Neural crest cell (in vitro differentiated cells): ENCODE data around the gene ARHGAP26. TPM values are rescaled to one million over a fixed set of nuclear protein-coding genes. Genes with fewer than 3 reads are reported as not detected.

ENCODE experiments used
- DNase-seq: peaks from one replicate; pipeline ENCODE4 v3.0.0; 2021; ENCODE audit warnings: low read depth, mixed read lengths, low spot score
- H3K27ac Mint-ChIP-seq: one replicate; pipeline ENCODE4 v1.8.0; 2021; ENCODE audit warnings: mild to moderate bottlenecking, mixed read lengths; ENCODE audit not compliant: unreplicated experiment
- H3K27me3 Mint-ChIP-seq: 2 replicates; pipeline ENCODE4 v1.8.0; 2021; ENCODE audit warnings: low read depth, mild to moderate bottlenecking, mixed read lengths
- H3K36me3 Mint-ChIP-seq: 2 replicates; pipeline ENCODE4 v1.8.0; 2021; ENCODE audit warnings: low read depth, mild to moderate bottlenecking, mixed read lengths
- H3K4me1 Mint-ChIP-seq: 2 replicates; pipeline ENCODE4 v1.8.0; 2021; ENCODE audit warnings: mixed read lengths
- H3K4me3 Mint-ChIP-seq: one replicate; pipeline ENCODE4 v1.8.0; 2021; ENCODE audit warnings: mild to moderate bottlenecking, mixed read lengths
- H3K9me3 Mint-ChIP-seq: 2 replicates; pipeline ENCODE4 v1.8.0; 2021; ENCODE audit warnings: mixed read lengths
- total RNA-seq: library from RNA; stranded (reverse); gene quantifications from 2 replicates; pipeline ENCODE4 v1.2.1, GENCODE V29; 2021
- TF ChIP-seq, protein P1 (sequence below): fragments of 200-600 bp; sonication (generic); conservative IDR thresholded peaks from 2 replicates; pipeline ENCODE4 v1.5.0; 2021; ENCODE audit warnings: antibody characterized with exemption, mild to moderate bottlenecking

The ARHGAP26 gene
- total RNA-seq, 1 donor from 2014 or later: 5.5 TPM

DNA sequence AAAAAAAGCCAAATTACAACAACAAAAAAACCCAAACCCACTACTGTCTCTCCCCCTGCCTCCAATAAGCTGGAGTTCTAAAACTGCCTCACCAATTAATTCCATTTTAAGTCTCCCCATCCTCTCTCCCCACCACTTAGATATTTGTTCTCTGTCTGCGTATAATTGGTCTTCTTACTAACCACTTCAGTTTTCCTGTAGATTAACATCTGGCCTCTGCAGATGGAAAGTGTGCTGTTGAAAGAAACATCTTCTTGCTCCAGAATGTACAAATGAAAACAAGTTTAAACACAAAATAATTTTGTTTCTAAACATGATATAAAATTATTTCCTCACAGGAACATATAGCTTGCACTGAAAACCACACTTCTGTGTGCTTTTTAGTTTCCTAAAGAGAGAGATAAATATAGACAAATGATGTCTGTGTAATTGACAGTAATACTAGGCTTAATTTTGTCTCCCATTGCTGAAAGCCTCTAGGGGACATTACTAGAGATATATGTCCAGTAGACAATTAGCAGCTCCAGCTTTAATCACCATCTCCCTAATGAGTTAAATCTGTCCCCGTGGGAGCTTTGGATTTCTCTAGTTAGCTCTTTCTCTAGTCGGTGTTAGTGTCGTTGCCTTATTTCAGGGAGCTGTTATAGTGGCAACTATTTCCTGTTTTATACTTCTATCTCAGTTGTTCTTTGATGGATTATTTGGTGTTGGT, 164.0 kb downstream of the ARHGAP26 start:
- no peaks in the 10 kb centered on the region for H3K9me3 Mint-ChIP-seq
- no peaks in the 10 kb centered on the region for H3K27me3 Mint-ChIP-seq
- H3K27ac Mint-ChIP-seq: peak overlapping the region; percentile 83
- no peaks in the 10 kb centered on the region for H3K36me3 Mint-ChIP-seq
- DNase-seq: no peak
- H3K4me3 Mint-ChIP-seq: no peak overlapping the region
- TF ChIP-seq, protein P1, sequence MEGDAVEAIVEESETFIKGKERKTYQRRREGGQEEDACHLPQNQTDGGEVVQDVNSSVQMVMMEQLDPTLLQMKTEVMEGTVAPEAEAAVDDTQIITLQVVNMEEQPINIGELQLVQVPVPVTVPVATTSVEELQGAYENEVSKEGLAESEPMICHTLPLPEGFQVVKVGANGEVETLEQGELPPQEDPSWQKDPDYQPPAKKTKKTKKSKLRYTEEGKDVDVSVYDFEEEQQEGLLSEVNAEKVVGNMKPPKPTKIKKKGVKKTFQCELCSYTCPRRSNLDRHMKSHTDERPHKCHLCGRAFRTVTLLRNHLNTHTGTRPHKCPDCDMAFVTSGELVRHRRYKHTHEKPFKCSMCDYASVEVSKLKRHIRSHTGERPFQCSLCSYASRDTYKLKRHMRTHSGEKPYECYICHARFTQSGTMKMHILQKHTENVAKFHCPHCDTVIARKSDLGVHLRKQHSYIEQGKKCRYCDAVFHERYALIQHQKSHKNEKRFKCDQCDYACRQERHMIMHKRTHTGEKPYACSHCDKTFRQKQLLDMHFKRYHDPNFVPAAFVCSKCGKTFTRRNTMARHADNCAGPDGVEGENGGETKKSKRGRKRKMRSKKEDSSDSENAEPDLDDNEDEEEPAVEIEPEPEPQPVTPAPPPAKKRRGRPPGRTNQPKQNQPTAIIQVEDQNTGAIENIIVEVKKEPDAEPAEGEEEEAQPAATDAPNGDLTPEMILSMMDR: no peak
- peaks cover 15% of the 10 kb centered on the region for H3K4me1 Mint-ChIP-seq

GRCh38 chr5:142935014-142935413, 164.8 kb downstream of the ARHGAP26 start:
- Mint-ChIP-seq H3K27me3 (no peaks in the 10 kb centered on the region), H3K4me3 (no peak overlapping the region), H3K9me3 (no peaks in the 10 kb centered on the region), H3K4me1 (peaks cover 15% of the 10 kb centered on the region), H3K36me3 (no peaks in the 10 kb centered on the region), H3K27ac (no peak overlapping the region)
- TF ChIP-seq, protein P1: no peak
- DNase-seq: no peak

GRCh38 chr5:142937374-142937773, 167.2 kb downstream of the ARHGAP26 start:
- Mint-ChIP-seq H3K4me3 (no peak overlapping the region), H3K4me1 (peaks cover 15% of the 10 kb centered on the region), H3K36me3 (no peaks in the 10 kb centered on the region)

GRCh38 chr5:142938266-142938880, 168.2 kb downstream of the ARHGAP26 start:
- Mint-ChIP-seq H3K4me1 (peaks cover 15% of the 10 kb centered on the region), H3K27ac (no peak overlapping the region)

More at GRCh38 chr5:142937374-142937773, 167.2 kb downstream of the ARHGAP26 start:
- DNase-seq: no peak
- Mint-ChIP-seq H3K27me3 (no peaks in the 10 kb centered on the region), H3K9me3 (no peaks in the 10 kb centered on the region), H3K27ac (no peak overlapping the region)
- TF ChIP-seq, protein P1: no peak

GRCh38 chr5:142939006-142939405, 168.8 kb downstream of the ARHGAP26 start:
- Mint-ChIP-seq H3K36me3 (no peaks in the 10 kb centered on the region), H3K27me3 (no peaks in the 10 kb centered on the region), H3K4me1 (peaks cover 15% of the 10 kb centered on the region), H3K9me3 (no peaks in the 10 kb centered on the region), H3K4me3 (no peak overlapping the region), H3K27ac (no peak overlapping the region)
- TF ChIP-seq, protein P1: no peak
- DNase-seq: no peak

More at GRCh38 chr5:142938266-142938880, 168.2 kb downstream of the ARHGAP26 start:
- no peaks in the 10 kb centered on the region for H3K9me3 Mint-ChIP-seq
- no peaks in the 10 kb centered on the region for H3K36me3 Mint-ChIP-seq
- DNase-seq: no peak
- TF ChIP-seq, protein P1: no peak
- no peak overlapping the region for H3K4me3 Mint-ChIP-seq
- H3K27me3 Mint-ChIP-seq: no peaks in the 10 kb centered on the region
